SK-N-SH (cell line): Measurements from ENCODE around the gene ANKDD1A. TPM values are rescaled to one million over a fixed set of nuclear protein-coding genes. Genes with fewer than 3 reads are reported as not detected.

ENCODE experiments used
- CTCF ChIA-PET: fragments of 300-600, 350-600 bp; formaldehyde crosslinking; extraction: SDS; loops from one replicate; lab custom pipeline; 2021; lab: Yijun Ruan, JAX
- POLR2A ChIA-PET: fragments of 350-600 bp; sonication (Branson Sonifier 250); formaldehyde crosslinking; extraction: SDS; loops from one replicate; lab custom pipeline; 2020; ENCODE audit warnings: antibody characterized with exemption, inconsistent platforms; lab: Yijun Ruan, JAX
- DNase-seq: peaks from one replicate; pipeline ENCODE4 v3.0.0; 2012
- H2AFZ ChIP-seq: fragments of 200-600 bp; sonication (generic); 2 replicates; pipeline ENCODE4 v1.8.1; 2016; ENCODE audit warnings: antibody characterized with exemption, mild to moderate bottlenecking, low read depth
- H3F3A ChIP-seq: fragments of 200-600 bp; sonication (generic); replicated peaks from 2 replicates; pipeline ENCODE3; 2016; ENCODE audit warnings: antibody characterized with exemption, mild to moderate bottlenecking; ENCODE audit not compliant: insufficient read depth
- H3K27ac ChIP-seq, 2 experiments: fragments of 200-500 bp in 1 of 2; fragments of 200-600 bp in 1 of 2; sonication (Bioruptor generic) in 1 of 2; sonication (generic), shearing (Covaris generic) in 1 of 2; 2 replicates each; pipeline versions ENCODE4 v1.5.1 to v1.6.1; 2014 to 2016; ENCODE audit warnings: low read depth in 2 of 2, inconsistent platforms in 1 of 2, low read length in 1 of 2, mild to moderate bottlenecking in 1 of 2, mixed read lengths in 1 of 2
- H3K27me3 ChIP-seq: fragments of 200-600 bp; sonication (generic), shearing (Covaris generic); 2 replicates; pipeline ENCODE4 v1.6.1; 2016; ENCODE audit warnings: mixed run types; ENCODE audit not compliant: insufficient read depth
- H3K36me3 ChIP-seq, 2 experiments: fragments of 200-500 bp in 1 of 2; fragments of 200-600 bp in 1 of 2; sonication (Bioruptor generic) in 1 of 2; sonication (generic) in 1 of 2; replicated peaks in 1 of 2; 2 replicates each; pipeline versions ENCODE3 to v1.5.1; 2014 to 2016; ENCODE audit warnings: low read length in 1 of 2, mild to moderate bottlenecking in 1 of 2; ENCODE audit not compliant: insufficient read depth in 2 of 2, control insufficient read depth in 1 of 2
- H3K4me1 ChIP-seq, 2 experiments: fragments of 200-500 bp in 1 of 2; fragments of 200-600 bp in 1 of 2; sonication (Bioruptor generic) in 1 of 2; sonication (generic), shearing (Covaris generic) in 1 of 2; 2 replicates each; pipeline versions ENCODE4 v1.5.1 to v1.6.1; 2014 to 2016; ENCODE audit warnings: low read depth in 1 of 2, low read length in 1 of 2, mixed run types in 1 of 2; ENCODE audit not compliant: insufficient read depth in 2 of 2, control insufficient read depth in 1 of 2
- H3K4me2 ChIP-seq: fragments of 200-600 bp; sonication (generic), shearing (Covaris generic); 2 replicates; pipeline ENCODE4 v1.6.1; 2017; ENCODE audit warnings: mixed run types
- H3K4me3 ChIP-seq, 2 experiments: fragments of 200-500 bp in 1 of 2; fragments of 200-600 bp in 1 of 2; sonication (Bioruptor generic) in 1 of 2; sonication (generic), shearing (Covaris generic) in 1 of 2; 2 replicates each; pipeline versions ENCODE4 v1.5.1 to v1.8.1; 2014 to 2016; ENCODE audit warnings: low read depth in 2 of 2, inconsistent platforms in 1 of 2, low read length in 1 of 2, mild to moderate bottlenecking in 1 of 2, mixed read lengths in 1 of 2, moderate library complexity in 1 of 2
- H3K79me2 ChIP-seq: fragments of 200-600 bp; sonication (generic); 2 replicates; pipeline ENCODE4 v1.8.1; 2017; ENCODE audit warnings: mild to moderate bottlenecking; ENCODE audit not compliant: insufficient read depth
- H3K9ac ChIP-seq: fragments of 200-600 bp; sonication (generic); 2 replicates; pipeline ENCODE4 v1.6.1; 2017; ENCODE audit warnings: mixed run types
- H3K9me2 ChIP-seq: fragments of 200-600 bp; sonication (generic); 2 replicates; pipeline ENCODE4 v1.6.1; 2017; ENCODE audit warnings: mixed run types
- H3K9me3 ChIP-seq: fragments of 200-600 bp; sonication (generic); 2 replicates; pipeline ENCODE4 v1.6.1; 2017; ENCODE audit warnings: mixed run types, mild to moderate bottlenecking, moderate library complexity
- H4K20me1 ChIP-seq: fragments of 200-600 bp; sonication (generic); 2 replicates; pipeline ENCODE4 v1.6.1; 2017; ENCODE audit warnings: mild to moderate bottlenecking, mixed run types; ENCODE audit not compliant: insufficient read depth
- CTCF ChIP-seq: fragments of 200-600 bp; sonication (generic); IDR thresholded peaks from 2 replicates; pipeline ENCODE4 v1.6.1; 2017; ENCODE audit warnings: antibody characterized with exemption, mild to moderate bottlenecking, moderate library complexity
- ELF1 ChIP-seq: IDR thresholded peaks from 2 replicates; pipeline ENCODE4 v1.4.0; 2012
- FOSL2 ChIP-seq: IDR thresholded peaks from 2 replicates; pipeline ENCODE4 v1.4.0; 2012; ENCODE audit warnings: low read depth, mild to moderate bottlenecking, moderate library complexity, borderline replicate concordance
- MAX ChIP-seq: IDR thresholded peaks from 2 replicates; pipeline ENCODE4 v1.4.0; 2012; ENCODE audit warnings: low read depth
- MXI1 ChIP-seq: IDR thresholded peaks from 2 replicates; pipeline ENCODE4 v1.6.1; 2012; ENCODE audit warnings: mild to moderate bottlenecking, low read depth, low read length, improper control_type of control experiment
- POLR2AphosphoS5 ChIP-seq: IDR thresholded peaks from 2 replicates; pipeline ENCODE4 v1.6.1; 2012; ENCODE audit warnings: low read depth, low read length
- REST ChIP-seq: IDR thresholded peaks from 2 replicates; pipeline ENCODE4 v1.6.1; 2012; ENCODE audit warnings: mild to moderate bottlenecking, low read depth, low read length, moderate library complexity
- USF2 ChIP-seq: fragments of 150-350 bp; IDR thresholded peaks from 2 replicates; pipeline ENCODE4 v1.6.1; 2017; ENCODE audit warnings: antibody characterized with exemption, low read length, low read depth, borderline replicate concordance
- YY1 ChIP-seq: IDR thresholded peaks from 2 replicates; pipeline ENCODE4 v1.4.0; 2012; ENCODE audit warnings: low read depth, mild to moderate bottlenecking
- ZBTB33 ChIP-seq: IDR thresholded peaks from 2 replicates; pipeline ENCODE4 v1.4.0; 2012; ENCODE audit warnings: low read depth, borderline replicate concordance
- WGBS: methylation state at CpG from one replicate; pipeline ENCODE4 v1.1.6; 2017; ENCODE audit warnings: low lambda C conversion rate; 5-methylcytosine and 5-hydroxymethylcytosine counted together
- polyA plus RNA-seq, 3 experiments: library from polyadenylated mRNA; depleted of rRNA; stranded (reverse); fragments of >200 nt; gene quantifications; 2 replicates each; pipeline ENCODE4 v1.2.3, GENCODE V29; 2012

Gene ANKDD1A
- polyA plus RNA-seq, 1 of the 3 experiments (the other 2 are of a cell fraction): 8.6 TPM

GRCh38 chr15:64925335-64926330, 13.9 kb downstream of the ANKDD1A start (continued):
- TF ChIP-seq USF2 (no peak), ZBTB33 (no peak), MXI1 (no peak), YY1 (no peak), MAX (no peak), ELF1 (no peak), FOSL2 (no peak)

- no peaks in the 10 kb centered on the region for H3F3A ChIP-seq
- no peaks in the 10 kb centered on the region for H3K27me3 ChIP-seq
- H3K4me2 ChIP-seq: no peak overlapping the region
- WGBS: 92% methylated on average over 6 of the region's 8 CpGs
- POLR2A ChIA-PET: no interaction called here
- TF ChIP-seq ELF1 (no peak), CTCF (no peak), REST (no peak), POLR2AphosphoS5 (no peak), FOSL2 (no peak)
- peaks cover 0 to 12% of the 10 kb centered on the region in 2 experiments; a peak in 1 of 4 replicates for H3K4me1 ChIP-seq
- no peaks in the 10 kb centered on the region for H3K9me3 ChIP-seq
- H3K9ac ChIP-seq: no peak overlapping the region
- no peak overlapping the region for H3K4me3 ChIP-seq
- CTCF ChIA-PET: no interaction called here
- no peaks in the 10 kb centered on the region for H3K79me2 ChIP-seq
- H2AFZ ChIP-seq: no peak overlapping the region
- H3K36me3 ChIP-seq: peaks cover 0 to 5% of the 10 kb centered on the region in 2 experiments
- no peak overlapping the region for H3K27ac ChIP-seq
- no peaks in the 10 kb centered on the region for H3K9me2 ChIP-seq
- no peaks in the 10 kb centered on the region for H4K20me1 ChIP-seq
- no peak for DNase-seq
Measured at GRCh38 chr15:64926661-64927060, 15.0 kb downstream of the ANKDD1A start.
